GM19372 (cell line): ENCODE results near the gene SMYD4.
"Not testable (repeated sequence)": the region's sequence is repeated elsewhere in the genome, so short reads cannot be mapped to it uniquely, and the experiment has no call there.

ENCODE experiments used
- ATAC-seq: cut with Tn5 transposase; IDR thresholded peaks from one replicate; pipeline ENCODE4 v1.9.1; 2021; ENCODE audit warnings: mild to moderate bottlenecking, low read depth, moderate library complexity; ENCODE audit not compliant: unreplicated experiment

The SMYD4 gene

GRCh38 chr17:1829592-1830257 is at the start of gene SMYD4, which contains the start of gene RPA1:
Gene SMYD4 (minus strand): TSS chr17:1829902. CDS start chr17:1827994, 1,908 bp downstream.
Gene RPA1 (plus strand): TSS chr17:1830005. CDS start chr17:1830094, 89 bp downstream.
- peak; percentile 78 for ATAC-seq

DNA sequence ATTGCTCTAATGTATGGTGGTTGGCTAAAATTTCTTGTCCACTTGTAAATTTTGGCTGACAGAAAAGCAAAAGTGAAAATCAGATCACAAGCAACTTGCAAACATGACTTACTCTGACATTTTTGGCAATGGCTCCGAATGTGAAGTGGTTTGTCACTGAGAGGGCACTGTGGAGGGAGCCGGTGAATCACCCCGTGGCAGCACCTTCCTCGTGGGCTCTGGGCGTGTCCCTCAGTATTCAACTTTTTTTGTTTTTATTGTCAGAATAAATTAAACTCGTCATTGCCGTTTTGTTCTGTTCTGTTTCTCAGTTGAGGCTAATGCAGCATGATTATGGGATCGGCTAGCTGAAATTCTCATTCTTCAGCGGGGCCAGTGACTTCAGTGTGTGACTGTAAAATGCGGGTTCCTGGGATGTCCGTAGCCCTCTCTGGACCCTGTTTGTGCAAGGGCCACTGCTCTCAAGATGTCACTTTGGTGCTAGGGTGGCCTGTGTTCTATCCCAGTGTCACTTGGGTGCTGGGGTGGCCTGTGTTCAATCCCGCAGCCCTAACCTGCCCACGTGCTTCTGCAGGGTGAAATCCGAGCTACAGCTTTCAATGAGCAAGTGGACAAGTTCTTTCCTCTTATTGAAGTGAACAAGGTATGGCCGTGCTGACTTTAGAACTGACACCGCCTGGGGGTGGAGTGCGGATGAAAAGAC is 48.9 kb upstream of the SMYD4 start:
- no peak for ATAC-seq

DNA sequence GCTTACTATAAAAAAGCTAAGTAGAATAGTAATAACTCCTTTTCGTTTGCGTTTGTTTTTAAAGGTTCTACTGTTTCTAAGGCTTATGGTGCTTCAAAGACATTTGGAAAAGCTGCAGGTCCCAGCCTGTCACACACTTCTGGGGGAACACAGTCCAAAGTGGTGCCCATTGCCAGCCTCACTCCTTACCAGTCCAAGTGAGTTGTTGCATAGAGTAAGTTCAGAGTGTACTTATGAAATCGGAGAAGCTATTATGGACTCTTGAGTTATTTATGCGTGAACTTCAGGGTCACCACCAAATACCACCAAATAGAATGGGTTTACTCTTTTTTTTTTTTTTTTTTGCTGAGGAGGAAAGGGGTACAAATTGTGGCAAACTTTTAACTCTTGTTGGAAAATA is 45.9 kb upstream of the SMYD4 start:
- ATAC-seq: no peak

DNA sequence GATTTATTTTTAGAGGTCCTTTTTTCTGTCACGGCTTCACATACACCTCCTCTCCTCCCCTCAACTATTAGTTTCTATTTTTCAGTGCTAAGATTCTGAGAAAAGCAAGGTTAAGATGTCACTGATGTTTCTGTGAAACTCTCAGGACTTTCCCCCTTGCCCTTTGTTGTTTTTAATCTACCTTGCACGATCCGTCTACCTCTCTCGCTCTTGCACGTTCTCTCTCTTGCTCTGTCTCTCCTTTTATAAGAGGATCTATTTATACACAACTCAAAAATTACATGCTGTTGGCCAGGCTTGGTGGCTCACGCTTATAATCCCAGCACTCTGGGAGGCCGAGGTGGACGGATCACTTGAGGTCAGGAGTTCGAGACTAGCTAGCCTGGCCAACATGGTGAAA is 43.7 kb upstream of the SMYD4 start:
- ATAC-seq: no peak

GRCh38 chr17:1872976-1873375 is 43.3 kb upstream of the SMYD4 start:
- no peak for ATAC-seq

- ATAC-seq: no peak
Observed at GRCh38 chr17:1872254-1872653, 42.6 kb upstream of the SMYD4 start.

GRCh38 chr17:1871756-1872155 is 42.1 kb upstream of the SMYD4 start:
- ATAC-seq: no peak

DNA sequence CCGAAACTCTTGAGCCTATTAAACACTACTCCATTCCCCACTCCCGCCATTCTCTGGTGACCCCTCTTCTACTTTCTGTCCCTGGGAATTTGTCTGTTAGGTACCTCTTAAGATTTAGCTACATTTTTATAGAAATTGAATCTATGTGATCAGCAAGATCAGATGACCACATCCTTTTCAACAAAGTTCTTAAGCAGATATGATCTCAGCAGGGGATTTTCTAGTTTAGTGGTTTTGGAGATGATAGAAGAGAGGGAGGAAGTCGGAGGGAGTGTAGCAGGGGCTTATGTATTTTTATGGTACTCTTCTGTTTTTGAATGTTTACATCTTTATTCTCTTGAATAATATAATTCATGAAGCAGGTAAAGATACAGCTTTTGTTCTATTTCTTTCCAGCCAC is 40.9 kb upstream of the SMYD4 start:
- no peak for ATAC-seq

- ATAC-seq: no peak
Observed at GRCh38 chr17:1868090-1868489, 38.4 kb upstream of the SMYD4 start.

DNA sequence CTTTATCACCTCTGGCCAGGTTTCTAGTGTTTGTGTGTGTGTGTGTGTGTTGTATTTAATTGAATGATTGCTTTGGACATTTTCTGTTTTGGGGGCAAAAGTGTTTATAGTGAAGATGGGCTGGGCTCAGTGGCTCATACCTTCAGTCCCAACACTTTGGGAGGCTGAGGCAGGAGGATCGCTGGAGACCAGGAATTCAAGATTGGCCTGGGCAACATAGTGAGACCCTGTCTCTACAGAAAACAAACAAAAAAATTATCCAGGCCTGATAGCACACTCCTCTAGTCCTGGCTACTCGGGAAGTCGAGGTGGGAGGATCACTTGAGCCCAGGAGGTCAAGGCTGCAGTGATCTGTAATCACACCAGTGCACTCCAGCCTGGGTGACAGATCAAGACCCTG is 37.6 kb upstream of the SMYD4 start:
- ATAC-seq: no peak

DNA sequence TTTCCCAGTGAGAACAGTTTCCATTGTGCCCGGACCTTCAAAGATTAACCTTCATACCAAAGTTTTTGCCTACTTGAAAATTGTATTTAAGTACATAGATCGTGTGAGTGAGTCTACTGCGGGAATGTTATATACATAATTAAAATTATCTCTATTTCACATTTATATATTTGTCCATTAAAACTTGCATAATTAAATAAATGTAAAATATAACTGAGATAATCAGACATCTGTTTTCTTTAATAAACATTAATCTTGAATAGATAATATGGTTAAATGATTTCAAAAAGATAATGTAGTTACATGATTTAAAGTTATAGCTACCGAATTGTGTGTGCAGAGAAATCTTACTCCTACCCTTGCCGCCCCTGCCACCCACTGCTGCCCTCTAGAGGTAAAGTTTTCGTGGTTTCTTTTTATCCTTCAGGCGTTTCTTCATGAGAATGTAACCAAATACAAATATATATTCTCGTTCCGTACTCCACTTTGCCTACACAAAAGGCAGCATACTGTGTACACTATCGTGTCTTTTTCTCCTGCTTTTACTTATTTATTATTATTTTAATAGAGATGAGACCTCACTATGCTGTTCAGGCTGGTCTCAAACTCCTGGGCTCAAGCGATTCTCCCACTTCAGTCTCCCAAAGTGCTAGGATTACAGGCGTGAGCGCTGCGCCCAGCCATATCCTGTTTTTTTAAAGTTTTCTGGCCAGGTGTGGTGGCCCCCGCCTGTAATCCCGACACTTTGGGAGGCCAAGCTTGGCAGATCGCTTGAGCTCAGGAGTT is 35.7 kb upstream of the SMYD4 start:
- no peak for ATAC-seq

DNA sequence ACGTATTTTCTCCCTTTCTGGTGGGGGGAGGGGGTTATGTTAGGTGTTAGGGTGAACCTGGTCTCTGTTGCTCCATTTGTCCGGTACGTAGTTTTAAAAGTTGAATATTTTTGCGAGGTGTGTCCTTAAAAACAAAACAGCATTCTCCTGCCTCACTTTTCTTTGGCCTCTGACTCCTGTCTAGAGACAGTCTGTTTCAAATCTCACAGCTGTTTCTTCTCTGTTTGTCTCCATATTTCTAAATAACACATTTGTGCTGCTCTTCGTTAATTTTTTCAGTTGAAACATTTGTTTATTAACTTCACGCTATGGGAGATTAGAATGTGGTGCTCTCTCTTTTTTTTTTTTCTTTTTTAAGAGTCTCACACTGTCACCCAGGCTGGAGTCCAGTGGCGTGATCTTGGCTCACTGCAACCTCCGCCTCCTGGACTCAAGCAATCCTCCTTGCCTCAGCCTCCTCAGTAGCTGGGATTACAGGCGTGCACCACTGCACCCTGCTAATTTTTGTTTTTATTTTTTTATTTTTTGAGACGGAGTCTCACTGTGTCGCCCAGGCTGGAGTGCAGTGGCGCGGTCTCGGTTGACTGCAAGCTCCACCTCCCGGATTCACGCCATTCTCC is 31.8 kb upstream of the SMYD4 start:
- ATAC-seq: no peak

GRCh38 chr17:1860978-1861377 is 31.3 kb upstream of the SMYD4 start:
- ATAC-seq: no peak

DNA sequence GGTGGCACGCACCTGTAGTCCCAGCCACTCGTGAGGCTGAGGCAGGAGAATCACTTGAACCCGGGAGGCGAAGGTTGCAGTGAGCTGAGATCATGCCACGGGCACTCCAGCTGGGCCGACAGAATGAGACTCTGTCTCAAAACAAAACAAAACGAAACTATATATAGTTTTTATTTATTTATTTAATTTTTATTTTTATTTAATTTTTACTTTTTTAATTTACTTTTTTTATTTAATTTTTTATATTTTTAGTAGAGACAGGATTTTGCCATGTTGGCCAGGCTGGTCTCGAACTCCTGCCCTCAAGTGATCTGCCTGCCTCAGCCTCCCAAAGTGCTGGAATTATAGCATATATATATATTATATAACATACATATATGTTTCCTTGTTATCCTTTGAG is 26.8 kb upstream of the SMYD4 start:
- not testable (repeated sequence) for ATAC-seq

- no peak for ATAC-seq
Observed at GRCh38 chr17:1853698-1854097, 24.0 kb upstream of the SMYD4 start.

DNA sequence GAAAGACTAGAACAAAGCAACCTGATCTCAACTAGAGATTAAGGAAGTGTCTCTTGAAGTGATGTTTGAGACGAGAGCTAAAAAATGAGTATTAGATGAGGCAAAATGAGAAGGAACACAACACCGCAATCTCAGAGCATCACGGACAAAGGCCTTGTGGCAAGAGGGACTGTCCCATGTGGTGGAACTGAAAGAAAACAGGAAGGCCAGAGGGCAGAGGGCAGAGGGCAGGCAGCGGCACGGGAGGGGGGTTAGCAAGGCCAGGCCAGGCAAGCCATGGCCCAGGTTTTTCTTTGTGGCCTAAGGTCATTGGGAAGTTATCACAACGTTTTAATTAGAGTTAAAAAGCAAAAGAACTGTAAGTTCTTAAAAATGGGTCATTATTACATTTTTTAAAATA is 22.6 kb upstream of the SMYD4 start:
- ATAC-seq: no peak

GRCh38 chr17:1847191-1847590 is 17.5 kb upstream of the SMYD4 start:
- ATAC-seq: no peak

- ATAC-seq: no peak
Observed at GRCh38 chr17:1843947-1844346, 14.2 kb upstream of the SMYD4 start.

DNA sequence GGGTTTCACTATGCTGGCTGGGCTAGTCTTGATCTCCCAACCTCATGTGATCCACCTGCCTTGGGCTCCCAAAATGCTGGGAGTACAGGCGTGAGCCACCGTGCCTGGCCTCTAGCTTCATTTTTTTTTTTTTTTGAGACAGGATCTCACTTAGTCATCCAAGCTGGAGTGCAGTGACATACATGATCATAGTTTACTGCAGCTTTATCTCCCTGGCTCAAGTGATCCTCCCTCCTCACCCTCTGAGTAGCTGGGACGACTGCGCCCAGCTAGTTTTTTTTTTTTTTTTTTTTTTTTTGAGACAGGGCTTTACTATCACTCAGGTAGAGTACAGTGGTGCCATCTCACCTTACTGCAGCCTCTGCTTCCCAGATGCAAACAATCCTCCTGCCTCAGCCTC is 9.8 kb upstream of the SMYD4 start:
- ATAC-seq: no peak

DNA sequence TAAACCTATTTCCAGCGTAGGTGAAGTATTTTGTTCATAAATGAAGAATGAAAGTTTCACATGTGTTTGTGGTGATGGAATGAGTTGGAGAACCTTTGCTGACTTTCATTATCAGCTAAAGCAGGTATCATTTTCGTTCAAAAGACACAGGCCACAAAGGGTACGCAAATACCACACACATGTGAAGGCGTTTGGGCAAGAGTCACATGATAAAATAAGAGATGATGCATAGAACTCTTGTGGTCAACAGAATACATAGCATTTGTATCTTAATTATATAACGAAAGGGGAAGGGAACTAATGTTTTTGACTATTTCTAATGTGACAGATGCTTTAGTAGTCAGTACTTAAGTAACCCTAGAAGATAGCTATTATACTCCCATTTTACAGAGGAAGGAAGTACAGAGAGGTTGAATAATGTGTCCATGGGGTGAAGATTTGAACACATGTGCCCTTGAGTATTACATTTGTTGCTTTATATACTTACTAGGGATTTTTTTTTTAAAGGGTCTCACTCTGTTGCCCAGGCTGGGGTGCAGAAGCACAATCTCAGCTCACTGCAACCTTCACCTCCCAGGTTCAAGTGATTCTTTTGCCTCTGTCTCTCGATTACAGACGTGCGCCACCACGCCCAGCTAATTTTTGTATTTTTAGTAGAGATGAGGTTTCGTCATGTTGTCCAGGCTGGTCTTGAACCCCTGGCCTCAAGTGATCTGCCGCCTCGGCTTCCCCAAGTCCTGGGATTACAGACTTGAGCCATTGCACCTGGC is 4.9 kb upstream of the SMYD4 start:
- ATAC-seq: peak; percentile 56
